Upper lobe of left lung (tissue), 4 donors: Measurements from ENCODE around the gene THAP6.

Source experiments
- EP300 ChIP-seq, 4 donors: sonication (generic); formaldehyde crosslinking; IDR thresholded peaks; one replicate each; pipeline ENCODE4 v1.5.1; 2017; ENCODE audit warnings: antibody characterized with exemption in 4 of 4, control low read depth in 2 of 4
- POLR2A ChIP-seq, 4 donors: fragments of 450-650 bp; IDR thresholded peaks; one replicate each; pipeline ENCODE4 v1.5.1; 2016 to 2017; ENCODE audit warnings: antibody characterized with exemption in 4 of 4, mild to moderate bottlenecking in 2 of 4
- POLR2AphosphoS5 ChIP-seq, 2 donors: sonication (generic); formaldehyde crosslinking; IDR thresholded peaks; one replicate each; pipeline ENCODE4 v1.5.1; 2017; ENCODE audit warnings: antibody characterized with exemption in 2 of 2
- TF ChIP-seq, protein P1 (sequence below), 6 experiments: fragments of 450-650 bp in 4 of 6; fragments of 200-600 bp in 2 of 6; sonication (generic) in 2 of 6; IDR thresholded peaks; one replicate each; pipeline ENCODE4 v1.5.1; 2016 to 2019; ENCODE audit warnings: antibody characterized with exemption in 6 of 6

GRCh38 chr4:75514949-75515612 is 808 bp downstream of the THAP6 start:
- TF ChIP-seq, protein P1, sequence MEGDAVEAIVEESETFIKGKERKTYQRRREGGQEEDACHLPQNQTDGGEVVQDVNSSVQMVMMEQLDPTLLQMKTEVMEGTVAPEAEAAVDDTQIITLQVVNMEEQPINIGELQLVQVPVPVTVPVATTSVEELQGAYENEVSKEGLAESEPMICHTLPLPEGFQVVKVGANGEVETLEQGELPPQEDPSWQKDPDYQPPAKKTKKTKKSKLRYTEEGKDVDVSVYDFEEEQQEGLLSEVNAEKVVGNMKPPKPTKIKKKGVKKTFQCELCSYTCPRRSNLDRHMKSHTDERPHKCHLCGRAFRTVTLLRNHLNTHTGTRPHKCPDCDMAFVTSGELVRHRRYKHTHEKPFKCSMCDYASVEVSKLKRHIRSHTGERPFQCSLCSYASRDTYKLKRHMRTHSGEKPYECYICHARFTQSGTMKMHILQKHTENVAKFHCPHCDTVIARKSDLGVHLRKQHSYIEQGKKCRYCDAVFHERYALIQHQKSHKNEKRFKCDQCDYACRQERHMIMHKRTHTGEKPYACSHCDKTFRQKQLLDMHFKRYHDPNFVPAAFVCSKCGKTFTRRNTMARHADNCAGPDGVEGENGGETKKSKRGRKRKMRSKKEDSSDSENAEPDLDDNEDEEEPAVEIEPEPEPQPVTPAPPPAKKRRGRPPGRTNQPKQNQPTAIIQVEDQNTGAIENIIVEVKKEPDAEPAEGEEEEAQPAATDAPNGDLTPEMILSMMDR (IDR thresholded peaks at IDR 0.05) = no peak
- TF ChIP-seq POLR2A (IDR thresholded peaks at IDR 0.05) (no peak), POLR2AphosphoS5 (IDR thresholded peaks at IDR 0.05) (no peak), EP300 (IDR thresholded peaks at IDR 0.05) (no peak)
